ENCODE measurements around the gene PRR11.

- TF ChIP-seq, protein P1, sequence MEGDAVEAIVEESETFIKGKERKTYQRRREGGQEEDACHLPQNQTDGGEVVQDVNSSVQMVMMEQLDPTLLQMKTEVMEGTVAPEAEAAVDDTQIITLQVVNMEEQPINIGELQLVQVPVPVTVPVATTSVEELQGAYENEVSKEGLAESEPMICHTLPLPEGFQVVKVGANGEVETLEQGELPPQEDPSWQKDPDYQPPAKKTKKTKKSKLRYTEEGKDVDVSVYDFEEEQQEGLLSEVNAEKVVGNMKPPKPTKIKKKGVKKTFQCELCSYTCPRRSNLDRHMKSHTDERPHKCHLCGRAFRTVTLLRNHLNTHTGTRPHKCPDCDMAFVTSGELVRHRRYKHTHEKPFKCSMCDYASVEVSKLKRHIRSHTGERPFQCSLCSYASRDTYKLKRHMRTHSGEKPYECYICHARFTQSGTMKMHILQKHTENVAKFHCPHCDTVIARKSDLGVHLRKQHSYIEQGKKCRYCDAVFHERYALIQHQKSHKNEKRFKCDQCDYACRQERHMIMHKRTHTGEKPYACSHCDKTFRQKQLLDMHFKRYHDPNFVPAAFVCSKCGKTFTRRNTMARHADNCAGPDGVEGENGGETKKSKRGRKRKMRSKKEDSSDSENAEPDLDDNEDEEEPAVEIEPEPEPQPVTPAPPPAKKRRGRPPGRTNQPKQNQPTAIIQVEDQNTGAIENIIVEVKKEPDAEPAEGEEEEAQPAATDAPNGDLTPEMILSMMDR (IDR thresholded peaks at IDR 0.05) = peak; percentile 35 to 89 (median 72)
- TF ChIP-seq POLR2A (IDR thresholded peaks at IDR 0.05) = peak in 1 of 2 donors; percentile 69
Observed at GRCh38 chr17:59220328-59221158, 65.0 kb downstream of the PRR11 start, which contains the start of gene GDPD1.

All from thyroid gland (tissue), 4 donors.